Occipital lobe (tissue), 2 donors: ENCODE results near the gene VAC14. TPM values are rescaled to one million over a fixed set of nuclear protein-coding genes. Genes with fewer than 3 reads are reported as not detected.

Experiments used
- DNase-seq: peaks from one replicate; lab custom pipeline; 2025; lab: John Stamatoyannopoulos, UW
- total RNA-seq: library from RNA; depleted of rRNA; stranded (reverse); fragments of >200 nt; gene quantifications from one replicate; pipeline ENCODE4 v1.2.3, GENCODE V29; 2014

The VAC14 gene
- total RNA-seq, 1 donor from 2014 or later, result 15.9 TPM

DNA sequence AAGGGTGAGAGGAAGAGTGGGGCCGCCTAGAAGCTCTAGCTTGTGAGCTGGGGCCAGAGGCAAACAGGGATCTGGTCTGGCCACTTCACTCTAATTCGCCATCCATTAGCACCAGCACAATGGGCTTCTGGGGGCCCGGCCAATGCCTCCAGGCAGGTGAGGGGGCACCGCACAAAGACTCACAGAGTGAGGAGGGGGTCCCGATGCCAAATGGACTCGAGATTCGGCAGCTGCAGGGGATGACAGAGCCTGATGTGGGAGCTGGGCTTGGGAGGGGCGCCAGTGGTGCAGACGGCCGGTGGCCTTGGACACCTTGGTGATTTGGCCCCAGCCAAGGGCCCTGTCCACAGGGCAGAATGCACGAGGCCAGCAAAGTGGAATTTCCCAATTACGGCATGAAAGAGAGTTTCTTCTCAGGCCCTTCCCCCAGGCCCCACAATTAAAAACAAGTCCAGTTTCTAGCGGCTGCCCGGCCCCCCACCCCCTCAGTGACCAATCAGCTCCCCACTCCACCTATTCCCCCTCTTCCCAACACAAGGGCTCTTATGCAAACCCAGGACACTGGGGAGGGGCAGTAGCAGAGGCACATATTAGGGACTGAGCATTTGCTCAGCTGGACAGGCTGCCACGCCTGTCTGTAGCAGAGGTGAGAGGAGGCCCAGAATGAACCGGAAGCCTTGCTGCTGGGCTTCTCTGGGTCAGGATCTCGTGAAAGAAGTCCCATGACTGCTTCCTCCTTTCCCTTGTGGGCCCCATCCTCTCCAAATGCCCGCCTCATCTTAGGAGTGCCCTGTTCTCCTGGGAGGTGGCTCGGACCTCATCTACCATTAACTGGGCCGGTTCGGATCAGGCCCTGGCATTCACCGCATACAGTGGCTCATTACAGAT lies 75.7 kb downstream of the VAC14 start:
- DNase-seq, result peak; percentile 28

DNA sequence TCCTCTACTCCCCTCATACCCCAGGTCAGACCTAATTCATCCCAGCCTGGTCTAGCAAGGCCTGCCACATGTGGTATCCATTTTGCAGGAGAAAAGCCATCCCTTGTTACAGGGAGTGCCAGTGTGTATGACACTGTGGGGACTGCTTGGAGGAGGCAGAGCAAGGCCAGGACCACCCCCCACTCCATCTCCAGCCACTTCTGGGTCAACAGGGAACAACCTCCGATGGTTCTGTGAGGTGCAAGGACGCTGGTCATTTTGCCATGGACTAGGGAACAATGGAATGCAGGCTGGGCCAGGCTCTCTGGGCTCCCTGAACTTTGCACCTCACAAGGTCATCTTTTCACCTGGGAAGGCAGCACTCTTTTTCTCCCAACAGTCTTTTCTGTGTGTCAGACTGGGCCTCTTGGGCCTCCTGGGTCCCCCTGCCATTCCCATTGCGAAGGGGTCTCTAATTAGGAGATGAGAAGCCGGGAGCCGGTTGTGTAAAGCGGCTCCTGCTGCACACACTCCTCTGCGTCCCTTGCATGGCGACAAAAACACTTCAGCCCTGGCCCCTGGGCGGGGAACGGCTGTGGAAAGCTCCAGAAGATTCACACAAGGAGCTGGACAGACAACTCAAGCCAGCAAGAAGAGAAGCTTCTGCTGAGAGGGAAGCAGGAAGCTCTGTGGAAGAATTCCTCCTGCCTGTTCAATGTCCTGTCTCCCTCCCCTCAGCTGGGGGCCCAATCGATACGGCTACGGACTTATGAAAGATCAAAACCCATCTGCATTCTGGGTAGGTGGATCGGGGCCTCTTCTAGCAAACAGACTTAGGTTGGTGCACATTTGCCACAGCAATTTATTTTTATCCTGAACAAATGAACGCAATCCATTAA lies 76.6 kb downstream of the VAC14 start:
- DNase-seq, result no peak

DNA sequence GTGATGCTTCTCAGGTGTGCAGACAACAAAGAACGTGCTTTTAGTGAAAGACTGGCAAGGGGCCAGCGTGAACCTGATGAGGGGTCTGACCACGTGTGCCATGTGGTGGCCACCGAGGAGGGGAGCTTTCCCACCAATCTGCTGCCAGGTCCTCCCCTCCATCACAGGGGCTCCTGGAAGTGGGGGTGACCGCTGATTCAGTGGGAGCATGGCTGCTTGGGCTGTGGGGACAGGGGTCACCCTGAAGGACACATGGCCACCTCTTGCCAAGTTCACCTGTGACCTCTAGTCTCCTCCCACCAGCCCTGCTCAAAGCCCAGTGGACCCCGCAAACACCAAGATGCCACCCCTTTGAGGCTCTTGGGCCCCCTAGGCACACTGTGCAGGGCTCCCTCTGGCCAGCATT lies 77.2 kb downstream of the VAC14 start:
- no peak for DNase-seq

DNA sequence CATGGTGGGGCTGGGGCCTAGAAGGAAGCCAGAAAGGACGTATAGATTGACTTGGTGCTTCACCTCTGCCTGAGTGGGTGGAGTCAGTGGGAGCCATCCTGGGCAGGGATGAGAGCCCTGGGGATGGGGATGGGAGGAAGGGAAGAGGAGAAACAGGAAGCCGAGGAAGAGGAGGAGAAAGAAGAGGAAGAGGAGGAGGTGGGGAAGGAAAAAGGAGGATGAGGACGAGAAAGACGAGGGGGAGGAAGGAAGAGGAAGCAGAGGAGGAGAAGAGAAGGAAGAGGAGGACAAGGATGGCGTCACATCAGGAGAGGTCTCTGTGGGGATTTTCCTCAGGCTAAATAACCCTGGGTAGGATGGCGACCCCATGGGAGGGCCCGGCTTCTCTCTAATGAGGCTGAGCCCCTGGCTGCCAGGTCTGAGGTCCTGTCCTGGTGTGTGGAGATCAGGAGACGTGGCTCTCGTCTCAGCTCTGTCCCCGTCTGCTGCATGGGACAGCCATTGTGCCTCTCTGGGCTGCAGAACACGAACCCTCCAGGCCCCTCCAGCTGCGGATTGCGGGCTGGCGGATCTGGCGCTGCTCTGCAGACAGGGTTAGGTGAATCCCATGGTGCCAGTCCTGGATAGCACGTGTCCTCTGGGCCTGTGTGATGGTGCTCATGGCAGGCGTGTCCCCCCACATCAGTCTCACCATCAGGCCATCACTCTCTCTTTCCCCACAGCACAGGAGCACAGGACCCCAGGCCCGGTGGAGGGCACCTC lies 79.6 kb downstream of the VAC14 start:
- DNase-seq, result no peak

DNA sequence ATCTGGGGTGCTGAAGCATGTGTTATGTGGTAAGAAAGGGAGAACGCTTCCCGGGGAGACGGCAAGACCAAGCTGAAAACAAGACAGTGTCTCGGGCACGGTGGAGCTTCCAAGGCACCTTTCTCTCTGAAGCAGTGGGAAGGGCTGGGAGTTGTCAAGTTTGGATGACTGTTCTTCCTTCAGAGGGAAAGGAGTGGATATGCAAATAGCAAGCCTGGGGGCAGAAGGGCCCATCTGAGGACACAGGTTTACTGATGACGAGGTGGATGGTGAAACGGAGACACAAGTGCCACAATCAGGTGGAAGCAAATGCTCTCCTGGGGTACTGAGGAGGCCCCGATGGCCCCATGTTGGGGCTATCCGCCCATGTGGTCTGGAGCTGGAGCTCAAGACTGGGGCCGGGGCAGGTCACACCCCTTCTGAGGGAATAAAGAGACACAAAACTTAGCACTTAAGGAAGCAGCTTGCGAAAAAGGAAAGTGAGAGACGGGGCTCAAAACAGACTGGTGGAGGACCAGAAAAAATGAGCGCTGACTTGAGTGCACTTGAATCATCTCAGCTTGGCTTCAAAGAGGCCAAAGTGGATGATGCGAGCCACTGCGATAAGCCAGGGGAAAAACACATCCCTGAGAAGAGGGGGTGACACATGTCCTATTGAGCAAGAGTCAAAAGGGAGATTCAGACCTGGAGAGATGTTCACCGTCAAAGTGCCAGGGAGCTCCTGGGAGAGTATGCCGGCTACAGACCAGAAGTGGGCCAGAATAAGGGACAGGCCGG lies 80.3 kb downstream of the VAC14 start:
- DNase-seq, result no peak

DNA sequence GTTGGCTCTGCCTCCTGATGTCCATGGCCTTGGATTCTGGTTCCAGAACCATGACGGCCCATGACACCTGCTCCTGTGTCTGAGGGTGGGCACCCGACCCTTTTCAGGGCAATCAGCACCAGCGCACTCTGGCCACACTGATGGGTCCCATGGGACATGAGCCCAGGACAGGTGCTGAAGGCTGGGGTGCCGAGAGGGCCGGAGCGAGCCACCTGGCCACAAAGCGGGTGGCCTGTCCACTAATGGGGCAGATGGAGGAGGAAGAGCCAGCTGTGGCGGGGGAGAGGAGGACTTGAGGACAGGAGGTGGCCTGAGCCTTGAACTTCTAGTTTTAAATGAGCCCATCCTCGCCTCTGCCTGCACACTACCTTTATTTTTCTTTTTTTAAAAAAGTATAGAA lies 83.9 kb downstream of the VAC14 start:
- DNase-seq, result no peak

DNA sequence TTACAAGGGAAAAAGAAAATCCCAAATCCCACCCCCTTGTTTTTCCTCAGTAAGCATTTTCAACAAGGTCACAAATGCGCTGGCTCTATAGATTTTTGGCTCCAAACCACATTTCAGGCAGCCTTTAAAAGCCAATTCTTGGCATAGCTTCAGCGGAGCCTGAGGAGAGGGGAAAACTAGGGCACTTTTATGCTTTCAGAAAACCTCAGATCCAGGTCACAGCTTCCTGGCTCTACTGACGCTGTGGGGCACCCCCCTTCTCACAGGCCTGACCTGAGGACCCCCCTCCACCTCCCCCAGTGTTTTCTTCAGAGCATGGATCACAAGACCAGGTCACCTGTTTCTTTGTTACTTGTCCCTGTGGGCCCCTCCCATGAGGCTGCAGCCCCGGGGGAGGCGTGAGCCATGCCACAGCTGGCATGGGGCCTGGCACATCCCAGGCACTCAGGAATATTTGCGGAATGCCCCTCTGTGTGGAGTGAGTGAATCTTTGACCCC lies 85.0 kb downstream of the VAC14 start:
- peak; percentile 30 for DNase-seq

DNA sequence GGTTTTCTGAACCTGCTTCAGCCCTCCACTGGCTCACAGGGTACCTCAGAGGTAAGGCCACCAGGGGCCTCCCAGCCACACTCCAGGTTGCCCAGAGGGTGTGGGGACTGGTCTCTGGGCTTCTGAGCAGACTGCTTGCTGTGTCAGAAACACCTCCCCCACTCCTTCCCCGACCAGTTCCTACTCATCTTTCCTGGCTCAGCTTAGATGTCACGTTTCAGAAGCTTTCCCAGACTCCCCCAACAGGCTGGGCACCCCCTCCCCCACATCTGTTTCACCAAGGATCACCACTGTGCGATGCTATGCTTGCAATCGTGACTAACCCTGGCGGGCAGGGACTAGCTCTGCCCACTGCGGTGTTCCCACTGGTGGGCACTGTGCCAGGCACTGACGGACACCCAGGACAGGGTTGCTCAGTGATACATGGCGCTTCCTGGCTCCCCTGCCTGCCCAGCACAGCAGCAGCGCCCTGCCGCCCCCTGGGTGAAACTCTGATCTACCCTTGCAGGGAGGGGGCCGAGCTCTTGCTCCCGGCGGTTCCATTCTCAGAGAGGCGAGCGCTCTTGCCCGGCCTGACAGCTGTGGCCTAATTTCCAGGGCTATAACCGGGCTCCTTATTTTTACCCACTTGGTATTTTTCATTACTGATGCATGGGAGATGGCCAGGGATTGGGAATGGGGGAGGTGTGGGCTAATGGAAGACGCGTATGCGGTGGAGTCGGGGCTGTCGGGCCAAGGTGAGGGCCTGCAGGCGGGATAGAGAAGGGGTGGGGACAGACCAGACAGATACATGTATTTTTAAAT lies 85.7 kb downstream of the VAC14 start:
- peak; percentile 69 for DNase-seq

DNA sequence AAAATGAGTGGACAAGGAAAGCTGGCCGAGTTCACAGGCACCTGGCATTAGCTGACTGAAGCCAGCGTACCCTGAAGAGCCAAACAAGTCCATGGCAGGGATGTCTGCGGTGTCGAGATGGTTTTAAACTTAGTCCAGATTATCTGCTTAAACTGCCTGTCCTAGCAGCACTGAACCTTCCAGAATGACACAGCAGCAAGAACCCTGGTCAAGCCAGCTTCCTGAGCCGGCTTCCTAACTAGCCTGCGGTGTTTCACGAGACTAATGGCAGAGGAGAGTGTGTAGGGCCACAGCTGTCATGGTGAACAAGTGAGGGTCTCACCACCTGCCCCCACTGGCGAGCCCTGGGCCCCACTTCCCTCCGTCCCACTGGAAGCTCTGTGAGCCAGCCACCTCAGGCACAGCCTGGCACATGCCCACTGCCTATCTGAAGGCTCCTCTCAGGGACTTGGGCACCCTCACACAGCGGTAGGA lies 86.3 kb downstream of the VAC14 start:
- no peak for DNase-seq

DNA sequence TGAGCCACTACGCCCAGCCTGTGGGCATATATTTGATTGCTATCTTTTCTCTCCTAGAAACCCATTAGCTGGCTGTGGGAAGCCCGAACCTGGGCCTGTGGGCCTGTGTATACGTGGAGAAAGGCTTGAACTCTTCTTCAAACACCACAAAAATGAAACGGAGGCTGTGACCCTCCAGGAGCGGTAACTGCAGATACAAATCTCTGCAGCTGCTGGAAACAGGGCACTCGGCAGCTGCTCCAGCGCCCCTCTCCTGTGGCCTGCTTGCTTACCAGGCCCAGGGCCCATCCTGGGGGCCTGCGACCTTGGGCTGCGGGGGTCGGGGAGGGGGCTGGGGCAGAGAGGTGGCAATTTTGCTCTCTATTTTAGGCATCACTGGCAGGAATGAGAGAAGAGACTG lies 87.1 kb downstream of the VAC14 start:
- DNase-seq, result no peak

DNA sequence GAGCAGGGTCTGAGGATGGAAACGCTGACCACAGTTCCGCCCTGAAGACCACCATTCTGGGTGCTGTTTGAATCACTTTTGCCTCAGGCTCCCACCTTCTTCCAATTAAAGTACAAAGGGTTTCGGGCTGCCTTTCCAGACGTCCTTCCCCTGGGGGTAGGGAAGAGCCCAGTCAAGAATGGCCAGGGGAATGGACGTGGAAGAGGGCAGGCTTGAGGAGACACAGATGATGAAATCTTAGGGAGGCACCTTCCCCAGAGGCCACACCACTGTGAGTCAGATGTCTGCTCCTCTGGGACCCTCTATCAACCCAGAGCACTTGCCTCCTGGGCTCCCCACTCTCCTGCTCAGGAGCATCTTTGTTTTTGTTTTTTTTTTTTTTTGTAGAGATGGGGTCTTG lies 87.6 kb downstream of the VAC14 start:
- DNase-seq, result no peak

DNA sequence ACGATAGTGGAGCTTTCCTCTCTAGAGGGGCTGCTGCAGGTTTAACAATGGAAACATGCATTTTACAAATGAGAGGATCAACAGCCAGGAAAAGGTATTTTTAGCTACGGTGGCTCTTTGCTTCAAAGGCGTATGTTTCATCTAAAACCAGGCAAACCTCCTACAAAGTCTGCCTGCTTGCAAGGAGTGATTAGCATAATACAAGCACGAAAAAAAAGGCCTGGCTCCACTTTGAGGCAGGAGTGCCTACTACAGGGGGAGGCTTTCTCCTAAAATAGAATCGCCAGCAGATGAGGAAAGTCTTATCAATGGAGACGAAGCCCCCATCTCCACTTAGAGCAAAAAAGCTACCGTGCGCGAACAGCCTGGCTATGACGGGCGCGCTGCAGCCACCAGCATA lies 88.0 kb downstream of the VAC14 start:
- no peak for DNase-seq

DNA sequence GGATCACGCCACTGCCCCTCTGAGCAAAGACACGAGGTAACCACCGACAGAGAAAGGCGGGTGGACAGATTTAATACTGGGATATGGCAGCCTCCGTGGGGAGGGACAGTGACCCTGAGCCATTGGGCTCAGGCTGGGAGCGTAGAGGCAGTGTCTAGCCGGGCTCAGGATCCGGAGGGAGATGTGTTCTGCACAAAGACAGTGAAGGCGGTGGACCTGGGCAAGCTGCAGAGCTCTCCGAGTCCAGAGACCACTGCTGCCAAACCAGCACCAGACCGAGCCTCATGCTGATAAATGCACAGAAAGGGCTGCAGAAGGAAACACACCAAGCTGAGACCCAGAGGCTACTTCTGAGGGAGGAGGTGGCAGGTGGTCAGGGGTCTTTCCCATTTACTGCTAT lies 88.6 kb downstream of the VAC14 start:
- no peak for DNase-seq

DNA sequence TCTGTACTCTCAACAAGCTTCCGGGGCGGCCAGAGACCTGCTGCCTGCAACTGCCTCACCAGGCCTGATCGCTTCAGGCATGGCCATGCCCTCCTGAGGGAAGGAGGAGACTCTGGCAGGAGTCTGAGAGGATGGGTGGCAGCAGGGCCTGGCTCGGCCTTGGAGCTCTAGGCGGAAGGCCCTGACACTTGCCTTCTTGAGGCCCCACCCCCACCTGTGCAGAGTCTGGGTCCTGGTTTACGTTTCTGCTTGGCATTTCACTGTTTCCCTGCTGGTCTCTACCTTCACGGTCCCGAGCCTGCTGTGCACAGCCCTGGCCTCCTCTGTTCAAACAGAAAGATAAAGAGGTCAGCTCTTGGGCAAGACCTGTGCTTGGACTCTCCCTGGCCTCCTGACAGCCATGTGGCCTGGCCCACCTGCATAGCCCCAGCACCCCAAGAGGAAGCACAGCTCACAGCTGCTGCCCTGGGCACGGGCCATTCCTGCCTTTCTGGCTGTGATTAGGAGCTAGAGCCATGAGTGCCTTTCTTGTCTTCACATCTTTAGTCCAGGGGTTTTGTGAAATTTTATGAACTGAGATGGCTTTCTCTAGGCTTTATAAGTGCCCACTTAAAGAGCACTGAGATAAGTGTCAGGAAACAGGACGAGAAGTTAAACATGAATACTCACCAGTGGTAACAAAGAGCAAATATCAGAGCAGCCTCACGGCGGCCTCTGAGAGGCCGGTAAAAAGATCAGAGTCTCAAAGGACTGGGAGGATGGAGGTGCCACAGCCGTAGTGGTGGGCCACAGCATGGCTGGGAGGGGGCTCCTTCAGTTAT lies 89.5 kb downstream of the VAC14 start:
- DNase-seq, result no peak

DNA sequence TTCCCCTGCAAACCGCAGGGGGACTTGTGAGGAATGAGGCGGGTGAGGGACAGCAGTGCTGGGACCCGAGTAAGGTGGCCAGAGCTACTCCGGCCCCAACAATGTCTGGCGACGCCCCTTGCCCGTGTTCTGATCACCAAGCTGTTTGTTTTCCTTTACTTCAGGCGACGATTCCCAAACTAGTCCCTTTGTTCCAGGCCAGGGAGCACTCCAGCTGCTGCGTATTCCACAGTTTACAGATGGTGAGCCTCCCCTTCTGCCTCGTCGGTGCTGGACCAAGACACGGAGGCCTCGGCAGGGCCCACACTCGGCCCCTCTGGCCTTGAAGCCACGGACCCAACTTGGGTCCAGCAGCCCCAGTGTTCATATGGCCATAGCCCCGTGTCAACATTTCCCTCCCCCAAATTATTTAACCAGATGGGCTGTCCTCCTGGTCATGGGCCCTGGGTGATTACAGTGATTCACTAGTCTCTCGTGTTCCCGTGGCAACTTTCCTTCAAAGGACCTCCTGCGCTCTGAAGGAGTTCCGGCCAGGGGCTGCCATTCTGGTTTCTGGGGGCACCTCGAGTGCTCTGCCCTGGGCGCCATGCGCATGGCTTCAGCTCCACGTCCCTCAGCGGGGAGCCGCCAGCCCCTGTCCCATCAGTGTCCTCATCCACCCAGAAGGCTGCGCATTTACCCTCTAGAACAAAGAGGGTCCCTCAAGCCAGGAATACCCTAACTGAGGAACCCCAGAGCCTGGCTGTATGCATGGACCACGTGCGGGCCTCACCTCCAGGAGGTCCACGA lies 90.3 kb downstream of the VAC14 start:
- DNase-seq, result no peak

DNA sequence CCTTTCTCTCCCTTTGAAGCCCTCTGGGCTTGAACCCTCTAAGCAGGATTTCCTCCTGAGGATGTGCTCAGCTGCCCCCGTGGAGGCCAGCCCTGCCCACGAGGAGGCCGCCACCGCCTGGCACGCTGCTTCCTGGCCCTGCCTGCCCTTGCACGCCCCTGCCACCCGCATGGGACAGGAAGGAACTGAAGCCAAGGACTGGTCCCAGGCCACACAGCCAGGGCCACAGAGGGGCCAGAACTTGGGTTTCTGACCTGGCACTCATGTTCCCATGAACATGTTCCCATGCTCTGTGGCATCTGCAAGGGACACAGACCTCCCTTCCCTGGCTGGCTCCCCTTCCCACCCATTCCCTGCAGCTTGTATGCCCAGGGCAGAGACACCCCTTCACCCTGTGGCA lies 91.0 kb downstream of the VAC14 start:
- no peak for DNase-seq

DNA sequence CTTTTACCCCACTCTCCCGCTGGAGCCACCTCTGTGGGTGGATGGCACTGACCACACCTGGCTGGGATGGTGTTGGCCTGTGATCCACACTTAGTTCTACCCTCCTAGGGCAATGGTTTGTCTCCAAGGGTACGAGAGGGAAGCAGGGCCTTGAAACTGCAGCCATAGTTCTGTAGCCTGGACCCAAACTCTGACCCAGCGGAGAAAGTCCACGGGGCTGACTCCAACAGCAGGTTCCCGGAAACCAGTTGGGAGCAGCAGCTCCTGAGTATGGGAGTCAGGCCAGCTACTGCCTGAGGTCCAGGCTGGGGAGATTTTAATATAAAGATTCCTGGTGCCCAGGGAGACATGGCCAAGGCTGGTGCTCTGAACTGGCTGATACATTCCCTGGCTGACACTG lies 91.5 kb downstream of the VAC14 start:
- DNase-seq, result no peak
